Body of pancreas (tissue), 4 donors: ENCODE data around the gene ARHGEF3. TPM values are rescaled to one million over a fixed set of nuclear protein-coding genes. Genes with fewer than 3 reads are reported as not detected.
A peak's percentile ranks its signal among the peaks of the same experiment; 100 is the strongest.
"Not testable (repeated sequence)": the region's sequence is repeated elsewhere in the genome, so short reads cannot be mapped to it uniquely, and the experiment has no call there.

Source experiments
- ATAC-seq: fragments of 150-250 bp; one replicate; pipeline ENCODE4 v1.9.1; 2016
- DNase-seq, 4 donors: peaks; one replicate each; pipeline ENCODE4 v3.0.0-alpha.2; 2019
- H3K27ac ChIP-seq, 4 donors: fragments of 200-600 bp; sonication (generic); 1 replicate in 3 of 4; 2 replicates in 1 of 4; pipeline versions ENCODE4 v1.5.1 to v1.6.1; 2016 to 2019; ENCODE audit warnings: mild to moderate bottlenecking in 1 of 4, mixed read lengths in 1 of 4, moderate library complexity in 1 of 4
- H3K27me3 ChIP-seq, 2 donors: fragments of 200-600 bp; sonication (generic); one replicate each; pipeline ENCODE4 v1.6.0; 2016; ENCODE audit warnings: mild to moderate bottlenecking in 1 of 2
- H3K36me3 ChIP-seq, 2 donors: fragments of 200-600 bp; sonication (generic); replicated peaks in 1 of 2; 2 replicates each; pipeline ENCODE4 v1.5.1; 2016; ENCODE audit warnings: low read depth in 2 of 2; ENCODE audit not compliant: insufficient read depth in 1 of 2
- H3K4me1 ChIP-seq: fragments of 200-600 bp; sonication (generic); one replicate; pipeline ENCODE4 v1.6.0; 2016
- H3K4me3 ChIP-seq, 2 donors: fragments of 200-600 bp; sonication (generic); 1 replicate in 1 of 2; 2 replicates in 1 of 2; pipeline ENCODE4 v1.5.1; 2016 to 2019
- H3K9me3 ChIP-seq, 3 donors: fragments of 200-600 bp; sonication (generic); 1 replicate in 2 of 3; 2 replicates in 1 of 3; pipeline ENCODE4 v1.5.1; 2016
- POLR2A ChIP-seq, 3 donors: fragments of 450-650 bp; IDR thresholded peaks; one replicate each; pipeline ENCODE4 v1.6.1; 2016; ENCODE audit warnings: antibody characterized with exemption in 3 of 3, mild to moderate bottlenecking in 2 of 3
- WGBS, 2 donors: methylation state at CpG; one replicate each; pipeline ENCODE4 v1.1.5; 2017; 5-methylcytosine and 5-hydroxymethylcytosine counted together
- intact Hi-C: fragments of 100-400 bp; cut with DNase I; formaldehyde crosslinking; loops from one replicate; pipeline ENCODE4 v1.15.1; 2023
- total RNA-seq, 2 donors: library from RNA; depleted of rRNA; stranded (reverse); fragments of >200 nt; gene quantifications; one replicate each; pipeline ENCODE4 v1.1.0, GENCODE V29; 2016
- TF ChIP-seq, protein P1 (sequence below), 7 experiments: fragments of 450-650 bp in 4 of 7; fragments of 200-600 bp in 3 of 7; sonication (generic) in 3 of 7; IDR thresholded peaks; one replicate each; pipeline ENCODE4 v1.5.1; 2016 to 2019; ENCODE audit warnings: antibody characterized with exemption in 7 of 7

Gene ARHGEF3
- total RNA-seq, 2 donors from 2014 or later: 27.4 to 38.7 TPM

DNA sequence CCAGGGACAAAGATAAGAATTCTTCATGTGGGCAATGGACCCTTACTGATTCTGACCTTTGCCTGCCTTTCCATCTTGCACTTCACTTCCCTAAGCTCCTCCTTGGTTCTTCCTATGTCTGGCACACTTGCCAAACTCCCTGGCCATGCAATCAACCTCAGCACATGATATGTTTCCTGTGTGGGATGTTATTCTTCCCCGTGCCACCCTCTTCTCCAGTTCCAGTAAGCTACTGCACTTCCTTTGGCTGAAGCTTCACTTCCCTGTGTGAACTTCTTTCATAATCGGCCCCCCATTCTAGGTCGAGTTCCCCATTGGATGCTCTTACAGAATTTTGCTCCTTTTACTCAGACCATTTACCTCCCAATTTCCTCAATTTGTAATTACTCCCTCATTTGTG is 108.0 kb downstream of the ARHGEF3 start:
- TF ChIP-seq, protein P1, sequence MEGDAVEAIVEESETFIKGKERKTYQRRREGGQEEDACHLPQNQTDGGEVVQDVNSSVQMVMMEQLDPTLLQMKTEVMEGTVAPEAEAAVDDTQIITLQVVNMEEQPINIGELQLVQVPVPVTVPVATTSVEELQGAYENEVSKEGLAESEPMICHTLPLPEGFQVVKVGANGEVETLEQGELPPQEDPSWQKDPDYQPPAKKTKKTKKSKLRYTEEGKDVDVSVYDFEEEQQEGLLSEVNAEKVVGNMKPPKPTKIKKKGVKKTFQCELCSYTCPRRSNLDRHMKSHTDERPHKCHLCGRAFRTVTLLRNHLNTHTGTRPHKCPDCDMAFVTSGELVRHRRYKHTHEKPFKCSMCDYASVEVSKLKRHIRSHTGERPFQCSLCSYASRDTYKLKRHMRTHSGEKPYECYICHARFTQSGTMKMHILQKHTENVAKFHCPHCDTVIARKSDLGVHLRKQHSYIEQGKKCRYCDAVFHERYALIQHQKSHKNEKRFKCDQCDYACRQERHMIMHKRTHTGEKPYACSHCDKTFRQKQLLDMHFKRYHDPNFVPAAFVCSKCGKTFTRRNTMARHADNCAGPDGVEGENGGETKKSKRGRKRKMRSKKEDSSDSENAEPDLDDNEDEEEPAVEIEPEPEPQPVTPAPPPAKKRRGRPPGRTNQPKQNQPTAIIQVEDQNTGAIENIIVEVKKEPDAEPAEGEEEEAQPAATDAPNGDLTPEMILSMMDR (IDR thresholded peaks at IDR 0.05): no peak
- TF ChIP-seq POLR2A (IDR thresholded peaks at IDR 0.05): no peak
- ATAC-seq (no peak), DNase-seq (peak in 1 of 4 donors; percentile 66)
- intact Hi-C loops: no loop called here
- 63 to 64% methylated on average over 3 of the region's 3 CpGs for WGBS, 2 donors
- peak overlapping the region in 1 of 4 donors; percentile 32 for H3K27ac ChIP-seq
- no peak overlapping the region for H3K4me3 ChIP-seq
- no peaks in the 10 kb centered on the region for H3K9me3 ChIP-seq
- H3K27me3 ChIP-seq: no peaks in the 10 kb centered on the region
- H3K4me1 ChIP-seq: no peaks in the 10 kb centered on the region
- no peaks in the 10 kb centered on the region for H3K36me3 ChIP-seq

DNA sequence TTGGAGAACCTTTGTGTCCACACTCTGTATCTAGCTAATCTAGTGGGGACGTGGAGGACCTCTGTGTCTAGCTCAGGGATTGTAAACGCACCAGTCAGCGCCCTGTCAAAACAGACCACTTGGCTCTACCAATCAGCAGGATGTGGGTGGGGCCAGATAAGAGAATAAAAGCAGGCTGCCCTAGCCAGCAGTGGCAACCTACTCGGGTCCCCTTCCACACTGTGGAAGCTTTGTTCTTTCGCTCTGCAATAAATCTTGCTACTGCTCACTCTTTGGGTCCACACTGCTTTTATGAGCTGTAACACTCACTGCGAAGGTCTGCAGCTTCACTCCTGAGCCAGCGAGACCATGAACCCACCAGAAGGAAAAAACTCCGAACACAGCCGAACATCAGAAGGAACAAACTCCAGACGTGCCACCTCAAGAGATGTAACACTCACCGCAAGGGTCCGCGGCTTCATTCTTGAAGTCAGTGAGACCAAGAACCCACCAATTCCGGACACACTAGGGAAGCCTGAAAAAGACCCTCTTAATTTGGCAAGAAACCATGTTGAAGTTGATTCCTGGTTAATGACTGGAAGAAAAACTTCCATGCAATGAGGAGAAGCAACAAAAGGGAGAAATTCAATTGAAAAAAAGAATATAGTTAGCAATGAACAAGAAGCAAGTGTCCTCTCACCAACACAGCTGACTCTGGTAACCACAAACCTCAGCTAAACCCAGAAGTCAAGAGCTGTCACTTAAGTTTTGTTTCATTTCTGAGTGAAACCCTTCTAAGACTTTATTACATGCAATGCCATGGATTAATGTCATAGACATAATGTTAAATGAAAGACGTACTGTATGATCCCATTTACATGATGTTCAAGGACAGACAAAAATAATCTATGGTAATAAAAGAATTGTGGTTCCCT is 109.0 kb downstream of the ARHGEF3 start:
- H3K9me3 ChIP-seq, H3K4me1 ChIP-seq, H3K4me3 ChIP-seq, DNase-seq, H3K27ac ChIP-seq, intact Hi-C loops, H3K27me3 ChIP-seq, H3K36me3 ChIP-seq, ATAC-seq: not testable (repeated sequence)
- WGBS, 2 donors: 61 to 73% methylated on average over 8 to 15 of the region's 15 CpGs

DNA sequence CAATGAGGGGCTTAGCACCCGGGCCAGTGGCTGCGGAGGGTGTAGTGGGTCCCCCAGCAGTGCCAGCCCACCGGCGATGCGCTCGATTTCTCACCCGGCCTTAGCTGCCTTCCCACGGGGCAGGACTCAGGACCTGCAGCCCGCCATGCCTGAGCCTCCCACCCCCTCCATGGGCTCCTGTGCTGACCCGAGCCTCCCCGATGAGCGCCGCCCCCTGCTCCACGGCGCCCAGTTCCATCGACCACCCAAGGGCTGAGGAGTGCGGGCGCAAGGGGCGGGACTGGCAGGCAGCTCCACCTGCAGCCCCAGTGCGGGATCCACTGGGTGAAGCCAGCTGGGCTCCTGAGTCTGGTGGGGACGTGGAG is 109.8 kb downstream of the ARHGEF3 start:
- H3K4me1 ChIP-seq, H3K9me3 ChIP-seq, H3K4me3 ChIP-seq, DNase-seq, H3K27me3 ChIP-seq, intact Hi-C loops, H3K36me3 ChIP-seq, H3K27ac ChIP-seq, ATAC-seq: not testable (repeated sequence)
- 91% methylated on average over 21 of the region's 21 CpGs; no CpG with 5 or more reads in 1 of the 2 donors for WGBS, 2 donors

DNA sequence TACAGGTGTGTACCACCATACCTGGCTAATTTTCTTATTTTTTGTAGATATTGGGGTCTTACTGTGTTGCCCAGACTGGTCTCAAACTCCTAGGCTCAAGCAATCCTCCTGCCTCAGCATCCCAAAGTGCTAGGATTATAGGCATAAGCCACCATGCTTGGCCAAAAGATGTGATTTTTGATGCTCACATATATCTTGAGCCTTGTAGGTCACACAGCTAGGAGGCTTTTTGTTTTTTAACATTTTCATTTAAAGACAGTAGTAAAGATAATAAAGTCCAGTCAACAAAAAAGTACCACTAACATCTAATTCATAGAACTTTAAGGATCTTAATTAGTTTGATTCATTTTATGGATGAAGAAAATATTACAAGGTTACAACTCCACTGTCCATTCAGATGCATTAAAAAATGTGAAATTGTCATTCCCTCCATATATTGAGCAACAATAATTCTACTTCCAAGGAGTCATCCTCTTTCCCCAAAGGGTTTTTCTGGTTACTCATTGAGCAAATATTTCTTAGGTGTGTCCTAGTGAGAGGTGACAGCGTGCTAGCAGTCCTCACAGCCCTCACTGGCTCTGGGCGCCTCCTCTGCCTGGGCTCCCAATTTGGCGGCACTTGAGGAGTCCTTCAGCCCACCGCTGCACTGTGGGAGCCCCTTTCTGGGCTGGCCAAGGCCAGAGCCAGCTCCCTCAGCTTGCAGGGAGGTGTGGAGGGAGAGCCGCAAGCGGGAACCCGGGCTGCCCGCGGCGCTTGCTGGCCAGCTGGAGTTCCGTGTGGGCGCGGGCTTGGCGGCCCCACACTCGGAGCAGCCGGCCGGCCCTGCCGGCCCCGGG is 110.4 kb downstream of the ARHGEF3 start:
- Histone ChIP-seq H3K4me1 (no peaks in the 10 kb centered on the region), H3K36me3 (no peaks in the 10 kb centered on the region), H3K9me3 (no peaks in the 10 kb centered on the region), H3K27ac (no peak overlapping the region), H3K27me3 (no peaks in the 10 kb centered on the region), H3K4me3 (no peak overlapping the region)
- WGBS, 2 donors: 86 to 90% methylated on average over 7 to 11 of the region's 19 CpGs
- intact Hi-C loops: no loop called here
- TF ChIP-seq, protein P1 (IDR thresholded peaks at IDR 0.05): no peak
- no peak for TF ChIP-seq POLR2A (IDR thresholded peaks at IDR 0.05)
- DNase-seq (no peak), ATAC-seq (no peak)

DNA sequence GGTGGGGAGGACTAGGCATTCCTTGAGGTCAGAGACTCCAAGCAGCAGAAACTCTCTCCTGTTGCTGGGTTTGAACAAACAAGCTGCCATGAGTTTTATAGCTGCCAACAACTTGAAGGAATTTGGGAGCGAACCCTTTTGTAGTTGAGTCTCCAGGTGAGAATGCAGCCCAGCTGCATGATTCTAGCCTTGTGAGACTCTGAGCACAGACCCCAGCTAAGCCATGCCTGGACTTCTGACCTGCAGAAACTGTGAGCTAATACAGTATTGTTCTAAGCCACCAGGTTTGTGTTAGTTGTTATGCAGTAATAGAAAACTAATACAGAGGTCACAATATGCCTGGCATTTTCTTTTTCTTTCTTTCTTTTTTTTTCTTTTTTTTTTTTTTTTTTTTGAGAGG is 112.4 kb downstream of the ARHGEF3 start:
- WGBS, 2 donors: 93 to 94% methylated on average over 1 of the region's 1 CpG
- ATAC-seq (no peak), DNase-seq (no peak)
- no peaks in the 10 kb centered on the region for H3K9me3 ChIP-seq
- H3K36me3 ChIP-seq: no peaks in the 10 kb centered on the region
- H3K27me3 ChIP-seq: no peaks in the 10 kb centered on the region
- no peak for TF ChIP-seq POLR2A (IDR thresholded peaks at IDR 0.05)
- TF ChIP-seq, protein P1 (IDR thresholded peaks at IDR 0.05): no peak
- intact Hi-C loops: no loop called here
- H3K4me1 ChIP-seq: no peaks in the 10 kb centered on the region
- no peak overlapping the region for H3K27ac ChIP-seq
- H3K4me3 ChIP-seq: no peak overlapping the region
